HG03520 (cell line): ENCODE results near the gene BOD1L1.

Experiments used
- ATAC-seq: cut with Tn5 transposase; IDR thresholded peaks from one replicate; pipeline ENCODE4 v1.9.1; 2021; ENCODE audit warnings: mild to moderate bottlenecking, moderate library complexity; ENCODE audit not compliant: unreplicated experiment

BOD1L1 gene

DNA sequence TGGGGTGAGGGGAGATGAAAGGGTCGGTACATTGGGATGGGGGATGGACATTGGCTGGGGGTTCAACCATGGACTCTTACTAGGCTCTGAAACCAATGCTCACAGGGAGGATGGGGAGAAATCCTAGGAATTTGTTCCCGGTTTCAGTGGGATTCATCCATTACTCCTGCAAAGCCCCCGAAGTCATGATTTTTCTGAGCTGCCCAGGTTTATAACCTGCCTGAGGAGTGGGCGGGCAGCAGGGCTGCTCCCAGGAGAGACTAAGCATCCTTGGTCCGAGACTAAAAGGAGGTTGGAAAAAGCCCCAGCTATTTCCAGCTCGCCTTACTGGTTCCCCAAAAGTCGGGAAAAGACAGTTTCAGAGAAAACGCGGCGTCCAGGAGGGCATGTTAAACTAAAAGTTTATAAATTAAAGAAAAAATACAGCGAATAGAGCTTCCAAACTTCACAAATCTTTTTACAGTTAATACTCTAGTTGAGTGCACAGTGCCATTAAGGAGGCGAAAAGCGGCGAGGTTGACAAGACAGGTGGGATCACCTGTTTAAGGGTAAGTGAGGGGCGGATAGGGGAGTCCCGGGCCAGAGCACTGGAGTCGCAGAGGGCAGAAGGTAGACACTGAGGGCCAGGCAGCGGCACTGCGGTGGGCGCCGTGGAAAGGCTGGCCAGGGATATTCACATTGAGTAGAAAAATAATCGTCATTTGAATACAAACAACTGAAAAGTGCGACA lies 86.9 kb downstream of the BOD1L1 start:
- no peak for ATAC-seq

- ATAC-seq = no peak
These were observed 87.7 kb downstream of the BOD1L1 start for GRCh38 chr4:13539619-13540445.

- ATAC-seq = no peak
These were observed 88.4 kb downstream of the BOD1L1 start for GRCh38 chr4:13539047-13539618.

GRCh38 chr4:13538427-13538973 lies 89.0 kb downstream of the BOD1L1 start:
- ATAC-seq = no peak

GRCh38 chr4:13537832-13538177 lies 89.7 kb downstream of the BOD1L1 start:
- no peak for ATAC-seq

- no peak for ATAC-seq
These were observed 90.3 kb downstream of the BOD1L1 start for GRCh38 chr4:13537011-13537831.

DNA sequence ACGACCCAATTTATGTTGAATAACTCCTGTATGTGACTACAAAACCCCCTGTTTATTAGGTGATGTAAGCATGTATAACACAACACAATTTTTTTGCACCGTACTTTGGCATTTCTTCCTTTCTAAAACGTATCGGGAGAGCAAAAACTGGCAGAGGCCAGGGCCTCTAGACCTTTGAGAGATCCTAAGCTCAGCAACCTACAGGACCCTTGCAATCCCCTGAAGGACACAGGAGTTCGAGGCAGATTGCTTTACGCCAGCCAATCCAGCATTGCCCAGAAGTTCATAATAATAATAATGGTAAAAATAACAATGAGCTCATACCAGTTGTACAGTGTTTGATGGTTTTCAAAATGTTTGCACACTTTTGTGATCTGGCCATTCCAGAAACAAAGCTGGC lies 90.9 kb downstream of the BOD1L1 start:
- no peak for ATAC-seq

GRCh38 chr4:13535708-13536361 lies 91.7 kb downstream of the BOD1L1 start:
- no peak for ATAC-seq

DNA sequence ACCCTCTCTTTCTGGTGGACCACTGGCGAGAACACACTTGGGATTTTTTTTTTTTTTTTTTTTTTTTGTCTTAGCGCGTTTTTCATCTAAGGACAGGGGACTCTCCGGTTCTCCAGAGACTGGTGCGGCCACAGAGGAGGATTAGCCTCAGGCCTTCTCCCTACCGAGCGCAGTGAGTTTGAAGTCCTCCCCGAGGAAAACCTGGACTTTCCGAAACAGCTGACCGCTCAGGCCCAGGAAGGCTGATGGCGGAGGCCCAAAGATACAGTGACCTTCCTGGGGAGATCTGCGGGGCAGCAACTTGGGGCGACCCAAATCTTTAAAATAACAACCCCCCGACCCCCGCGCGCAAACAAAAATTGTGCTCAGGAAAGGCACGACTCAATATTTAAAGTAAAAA lies 92.4 kb downstream of the BOD1L1 start:
- ATAC-seq = no peak

- ATAC-seq = no peak
These were observed 93.0 kb downstream of the BOD1L1 start for GRCh38 chr4:13534344-13535063.

DNA sequence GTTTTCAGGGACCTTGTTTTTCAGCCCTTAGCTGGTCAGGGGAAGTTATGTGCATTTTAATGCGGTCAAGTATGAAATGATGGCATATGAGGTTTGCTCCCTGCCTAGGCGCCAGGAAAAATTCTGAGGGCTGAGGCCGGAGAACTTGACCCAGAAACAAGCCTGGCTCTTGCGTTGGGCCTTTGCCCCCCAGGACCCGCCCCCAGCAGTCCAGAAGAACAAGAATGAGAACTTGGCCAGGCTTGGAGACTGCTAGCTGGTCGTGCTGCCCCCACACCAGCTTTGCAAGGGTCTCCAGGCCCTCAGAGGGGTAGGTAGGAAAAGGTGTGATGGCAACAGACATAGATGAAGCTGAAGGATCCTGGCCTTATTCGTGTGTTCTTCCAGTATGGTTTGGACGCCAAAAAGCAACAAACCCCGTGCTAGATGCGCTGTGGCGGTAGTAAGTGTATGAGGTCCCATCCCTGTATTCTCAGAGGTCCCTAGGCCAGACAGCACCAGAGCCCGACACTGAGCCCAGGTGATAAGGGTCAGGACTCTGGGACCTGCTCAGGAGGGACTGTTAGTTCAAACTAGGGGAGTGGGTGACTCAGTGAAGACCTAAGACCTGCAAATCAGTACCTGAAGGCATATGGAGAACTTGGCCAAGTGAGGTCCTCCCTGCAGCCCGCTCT lies 93.7 kb downstream of the BOD1L1 start:
- ATAC-seq = no peak

GRCh38 chr4:13531625-13531998 lies 95.9 kb downstream of the BOD1L1 start:
- ATAC-seq = no peak

- ATAC-seq = no peak
These were observed 96.5 kb downstream of the BOD1L1 start for GRCh38 chr4:13530823-13531624.

- no peak for ATAC-seq
These were observed 98.2 kb downstream of the BOD1L1 start for GRCh38 chr4:13529128-13529919.

DNA sequence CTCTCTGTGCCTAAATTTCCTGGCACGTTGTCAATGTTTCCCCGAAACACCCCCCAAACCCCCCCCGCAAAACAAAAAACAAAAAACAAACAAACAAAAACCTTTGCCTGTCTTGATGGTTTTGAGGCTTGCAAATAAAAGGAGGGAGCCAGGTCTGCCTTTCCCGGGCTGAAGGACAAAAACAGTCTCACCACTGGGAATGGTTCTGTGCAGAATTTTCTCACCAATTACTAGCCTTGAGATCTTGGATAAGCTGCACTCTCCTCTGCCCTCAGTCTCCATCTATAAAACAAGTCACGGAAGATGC lies 98.8 kb downstream of the BOD1L1 start:
- no peak for ATAC-seq

GRCh38 chr4:13527981-13528820 lies 99.3 kb downstream of the BOD1L1 start:
- peak; percentile 76 for ATAC-seq
